Measurements from ENCODE around the gene SMLR1.
A peak's percentile ranks its signal among the peaks of the same experiment; 100 is the strongest.

SMLR1 gene

DNA sequence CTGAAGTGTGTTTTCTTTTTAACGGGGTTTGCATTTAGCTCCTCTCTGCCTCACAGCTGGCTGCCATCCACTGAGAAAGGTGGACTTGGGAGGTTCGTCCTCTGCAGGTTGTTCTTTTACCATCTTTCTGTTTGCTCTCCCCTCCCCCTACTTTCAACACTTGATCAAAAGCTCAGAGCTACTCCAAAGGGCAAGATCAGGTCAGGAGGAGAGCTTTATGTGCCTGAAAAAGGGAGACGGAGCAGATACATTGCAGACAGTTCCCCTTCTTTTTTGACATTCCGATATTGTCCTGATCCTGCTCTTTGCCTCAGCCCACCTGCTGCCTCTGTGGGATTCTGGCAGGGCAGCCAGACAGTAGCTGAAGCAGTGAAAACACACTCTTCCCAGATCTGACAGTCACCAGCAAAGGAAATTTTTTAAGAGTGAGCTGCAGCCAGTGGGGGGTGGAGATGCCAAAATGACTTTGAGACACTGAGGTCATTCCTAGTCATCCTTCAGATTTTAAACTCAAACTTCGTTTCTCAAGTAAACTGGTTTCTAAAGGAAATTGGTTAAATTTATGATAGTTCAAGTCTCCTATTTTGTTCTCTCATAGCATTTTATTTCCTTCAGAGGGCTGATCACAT is 26.5 kb downstream of the SMLR1 start:
- DNase-seq = no peak

DNA sequence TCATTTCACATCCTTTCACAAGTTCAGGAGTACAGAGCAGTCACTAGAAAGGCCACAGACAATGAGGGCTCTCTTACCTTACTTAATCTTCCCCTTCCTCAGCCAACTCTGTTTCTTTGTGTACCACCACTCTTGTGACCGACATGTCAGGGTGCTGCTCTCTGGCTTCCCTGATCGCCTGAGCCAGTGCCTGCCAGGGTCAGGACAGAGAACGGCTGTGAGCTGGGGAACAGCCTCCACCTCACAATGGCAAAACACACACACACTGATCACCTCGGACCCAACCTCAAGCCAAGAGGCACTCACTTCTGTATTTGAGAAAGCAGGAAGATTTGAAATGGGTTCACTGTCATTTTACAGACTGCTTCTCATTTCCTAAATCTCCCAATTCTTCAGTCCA is 30.8 kb downstream of the SMLR1 start:
- DNase-seq = no peak

DNA sequence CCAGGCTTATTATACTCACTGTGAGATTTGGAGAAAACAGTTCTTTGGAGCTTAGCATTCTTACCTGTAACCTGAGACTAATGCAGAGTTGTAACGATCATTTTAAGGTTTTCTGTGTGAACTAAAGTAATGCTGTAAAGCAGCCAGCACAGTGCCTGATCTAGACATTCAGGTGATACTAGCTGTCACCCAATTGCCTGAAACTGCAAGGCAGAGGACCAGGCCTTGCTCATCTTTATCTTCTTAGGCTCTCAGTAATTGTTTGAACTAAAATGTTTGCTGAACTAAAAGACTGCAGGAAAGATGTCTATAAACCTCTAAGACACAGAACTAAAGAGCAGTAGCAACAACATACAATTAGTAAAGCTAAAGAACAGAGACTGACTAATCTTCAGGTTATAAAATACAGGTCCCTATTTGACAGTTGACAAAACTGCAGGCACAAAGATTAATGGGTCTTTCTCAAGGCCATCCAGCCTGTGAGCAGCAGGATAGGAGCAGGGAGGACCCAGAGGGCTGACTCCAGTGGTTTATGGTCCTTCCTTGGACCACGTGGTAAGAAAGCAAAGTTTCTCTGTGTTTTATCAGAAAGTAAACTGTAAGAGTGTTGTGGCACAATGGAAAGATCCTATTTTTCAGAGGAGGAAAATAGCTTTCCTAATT is 31.4 kb downstream of the SMLR1 start:
- DNase-seq = no peak

DNA sequence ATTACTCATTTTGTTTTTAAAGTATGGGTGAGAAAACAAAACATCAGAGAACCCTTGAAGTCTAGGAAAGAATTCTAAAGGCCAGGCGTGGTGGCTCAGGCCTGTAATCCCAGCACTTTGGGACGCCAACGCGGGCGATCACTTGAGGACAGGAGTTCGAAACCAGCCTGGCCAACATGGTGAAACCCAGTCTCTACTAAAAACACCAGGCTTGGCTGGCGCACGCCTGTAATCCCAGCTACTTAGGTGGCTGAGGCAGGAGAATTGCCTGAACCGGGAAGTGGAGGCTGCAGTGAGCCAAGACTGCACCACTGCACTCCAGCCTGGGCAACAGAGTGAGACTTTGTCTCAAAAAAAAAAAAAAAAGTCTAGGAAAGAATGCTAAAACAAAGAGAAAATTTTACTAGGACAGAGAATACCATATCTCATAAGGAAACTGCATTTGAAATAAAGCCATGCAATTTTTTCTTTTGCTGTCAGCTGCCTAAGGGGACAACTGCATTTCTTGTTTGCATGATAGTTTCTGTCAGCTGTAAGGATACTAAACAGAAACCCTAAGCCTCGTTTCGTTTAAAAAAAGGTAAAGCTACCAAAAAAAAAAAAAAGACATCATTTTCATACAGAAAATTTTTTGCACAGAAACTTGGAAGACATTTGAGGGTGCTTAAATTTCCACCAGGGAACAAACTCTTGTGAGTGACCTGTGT is 32.1 kb downstream of the SMLR1 start:
- no peak for DNase-seq

DNA sequence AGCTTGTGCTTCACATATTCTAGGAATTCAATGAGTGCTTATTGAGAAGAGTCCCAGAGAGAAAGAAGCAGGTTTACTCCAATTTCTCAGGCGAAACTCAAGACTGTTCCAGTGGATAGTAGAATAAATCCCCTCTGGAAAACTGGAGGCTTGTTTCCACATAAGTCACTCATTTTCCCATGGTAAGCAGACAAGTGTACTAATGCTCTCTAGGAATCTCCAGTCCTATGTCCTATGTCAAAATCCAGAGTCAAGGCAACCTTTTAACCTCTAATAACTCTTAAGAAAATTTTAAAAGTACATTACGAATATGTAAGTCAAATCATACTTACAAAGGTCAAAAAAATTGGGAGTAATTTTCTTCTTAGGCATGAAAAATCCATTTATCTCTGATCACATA is 35.2 kb downstream of the SMLR1 start:
- DNase-seq = no peak

DNA sequence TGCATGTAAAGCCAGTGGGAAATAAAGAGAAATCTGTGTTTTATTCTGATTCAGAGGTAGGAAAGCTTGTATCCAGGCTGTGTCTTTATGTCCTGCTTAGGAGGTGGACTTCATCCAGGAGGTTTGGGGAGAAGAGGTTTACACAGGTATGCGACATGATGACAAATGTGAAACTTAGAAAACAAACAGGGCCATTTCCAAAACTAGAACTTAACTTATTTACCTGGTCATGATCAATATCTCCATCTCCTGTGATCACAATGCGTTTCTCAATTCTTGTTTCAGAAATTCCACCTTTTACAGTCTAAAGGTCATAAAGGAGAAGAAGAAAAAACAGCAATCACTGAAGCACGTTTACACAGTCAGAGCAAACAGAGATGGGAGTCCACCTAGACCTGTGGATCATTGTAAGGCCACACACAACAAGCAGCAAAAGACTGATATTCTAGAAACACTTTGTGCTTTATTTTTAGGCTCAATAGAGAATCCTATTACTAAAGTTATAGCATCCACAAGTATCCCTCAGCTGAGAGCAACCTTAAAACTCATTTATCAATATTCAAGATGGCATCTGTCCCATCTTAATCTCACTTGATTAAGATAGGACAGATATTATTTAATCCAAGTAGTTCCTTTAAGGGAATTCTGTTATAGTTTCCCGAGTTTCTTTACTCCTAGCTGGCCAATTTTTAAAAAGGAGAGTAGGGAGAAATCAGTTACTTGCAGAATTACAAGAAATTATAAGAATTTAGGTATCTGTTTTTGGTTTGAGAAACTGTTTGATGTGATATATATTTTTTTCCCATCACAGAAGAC is 36.4 kb downstream of the SMLR1 start:
- DNase-seq = no peak

DNA sequence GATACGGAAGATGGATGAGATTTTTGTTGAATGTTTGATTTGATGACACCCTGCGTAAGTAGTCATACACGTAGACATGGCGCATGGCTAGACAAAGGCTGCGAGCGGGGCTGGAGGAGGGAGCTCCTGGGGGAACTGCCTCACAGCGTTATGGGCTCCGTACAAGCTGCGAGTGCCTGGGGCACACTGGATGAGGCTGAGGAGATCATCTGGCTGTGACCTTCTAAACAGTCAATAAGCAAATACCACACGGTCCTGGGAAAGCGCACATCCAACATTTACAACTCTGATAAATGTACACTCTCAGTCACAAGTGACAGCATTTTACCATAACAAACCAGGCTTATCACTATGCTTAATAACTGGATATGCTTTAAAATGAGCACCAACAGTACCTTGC is 37.1 kb downstream of the SMLR1 start:
- DNase-seq = no peak

DNA sequence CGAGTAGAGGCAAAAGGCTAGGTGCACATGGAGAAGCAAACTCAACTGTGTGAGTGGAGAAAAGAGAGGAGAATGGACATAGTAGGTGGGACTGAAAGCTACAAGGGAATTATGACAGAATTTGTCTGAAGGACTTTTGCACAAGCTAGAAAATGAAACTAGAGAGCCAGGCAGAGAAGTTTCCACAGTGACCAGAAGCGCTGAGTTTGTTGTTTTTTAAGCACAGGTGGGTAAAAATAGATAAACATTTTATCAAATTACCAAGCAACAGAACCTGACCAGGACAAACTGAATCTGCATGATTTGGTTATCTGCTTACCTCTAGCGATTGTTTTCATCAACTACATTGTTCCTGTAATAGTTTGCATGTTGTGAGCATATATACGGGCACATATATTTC is 38.6 kb downstream of the SMLR1 start:
- DNase-seq = no peak

DNA sequence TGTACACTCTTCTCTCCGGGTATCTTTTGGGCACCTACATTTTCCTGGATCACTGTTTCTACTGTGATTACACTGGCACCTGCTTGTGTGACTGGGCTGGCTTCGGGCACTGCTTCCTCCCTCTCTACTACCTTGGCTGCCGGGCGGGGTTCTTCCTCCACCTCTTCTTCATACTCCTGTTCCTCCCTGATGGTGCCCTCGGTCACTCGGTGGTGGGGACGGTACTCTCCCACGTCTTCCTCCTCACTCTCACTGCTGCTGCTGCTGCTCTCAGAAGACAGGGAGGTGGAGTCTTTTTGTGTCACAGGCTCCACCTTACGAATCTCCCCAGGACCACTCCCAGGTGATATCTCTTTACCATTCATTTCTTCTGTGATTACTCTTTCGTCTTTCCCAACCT is 42.5 kb downstream of the SMLR1 start:
- no peak for DNase-seq

DNA sequence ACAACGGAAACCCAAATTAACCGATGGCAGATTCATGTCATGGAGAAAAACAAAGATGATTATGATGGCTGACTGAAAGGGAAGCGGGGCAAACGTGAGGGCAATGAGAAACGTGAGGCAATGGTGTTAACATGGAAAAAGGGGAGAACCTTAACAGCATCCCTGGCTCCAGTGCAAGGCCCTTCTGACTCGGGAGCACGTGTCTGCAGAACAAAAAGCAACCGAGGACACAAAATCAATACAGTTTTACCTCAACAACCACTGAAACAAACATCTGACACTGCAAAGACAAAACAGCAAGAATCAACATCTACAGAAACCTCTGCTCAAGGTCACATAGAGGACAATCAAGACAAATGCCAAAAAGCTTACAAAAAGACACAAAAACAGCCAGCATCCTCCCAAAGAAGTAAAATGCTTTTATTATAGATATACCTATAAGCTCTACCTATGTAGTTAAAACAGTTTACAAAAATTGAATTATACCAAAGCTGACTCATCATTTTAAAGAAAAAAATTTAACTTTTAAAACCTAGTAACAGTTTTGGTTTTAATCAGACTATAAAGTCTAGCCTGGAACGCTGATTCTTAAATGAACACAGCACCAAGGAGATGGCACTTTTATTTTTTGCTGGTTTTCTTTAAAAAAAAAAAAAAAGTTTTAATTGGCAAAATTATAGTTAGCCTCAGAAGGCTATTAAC is 43.1 kb downstream of the SMLR1 start:
- DNase-seq = no peak

DNA sequence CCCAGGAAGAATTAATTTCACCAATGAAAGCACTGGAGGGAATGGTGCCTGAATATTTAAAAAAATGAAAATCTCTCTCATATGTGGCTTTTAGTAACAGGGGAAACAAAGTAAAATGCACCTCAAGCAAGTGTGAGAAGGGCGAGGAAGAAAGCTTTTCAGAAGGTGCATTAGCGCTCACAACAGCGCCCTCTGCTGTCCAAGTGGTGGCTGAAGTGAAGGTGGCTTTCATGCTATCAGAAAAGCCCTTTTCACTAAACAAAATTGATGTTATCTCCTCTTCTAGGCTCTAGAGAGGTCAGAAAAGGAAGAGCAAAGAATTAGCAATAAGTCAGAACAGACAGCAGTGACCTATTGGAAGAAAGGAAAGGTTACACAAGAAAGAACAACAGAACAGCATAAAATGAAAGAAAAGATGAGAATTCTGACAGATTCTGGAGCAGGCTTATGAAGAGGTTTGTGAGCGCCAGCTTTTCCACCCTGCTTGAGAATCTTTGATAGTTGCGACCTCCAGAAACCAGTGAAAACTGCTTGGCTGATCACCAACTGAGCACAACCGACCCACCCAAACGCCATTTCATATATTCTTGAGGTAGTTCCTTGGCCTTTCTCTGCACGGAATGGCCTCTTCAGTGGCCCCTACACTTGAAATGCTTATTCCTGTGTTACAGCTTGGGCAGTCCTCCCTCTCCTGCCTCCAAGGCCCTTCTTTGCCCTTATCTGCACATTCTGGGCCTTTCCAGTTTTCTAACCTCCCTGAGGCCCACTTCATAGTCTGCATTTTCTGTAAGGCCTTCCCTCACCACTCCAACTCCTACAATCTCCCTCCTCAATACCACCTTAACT is 45.3 kb downstream of the SMLR1 start:
- DNase-seq = peak; percentile 26

DNA sequence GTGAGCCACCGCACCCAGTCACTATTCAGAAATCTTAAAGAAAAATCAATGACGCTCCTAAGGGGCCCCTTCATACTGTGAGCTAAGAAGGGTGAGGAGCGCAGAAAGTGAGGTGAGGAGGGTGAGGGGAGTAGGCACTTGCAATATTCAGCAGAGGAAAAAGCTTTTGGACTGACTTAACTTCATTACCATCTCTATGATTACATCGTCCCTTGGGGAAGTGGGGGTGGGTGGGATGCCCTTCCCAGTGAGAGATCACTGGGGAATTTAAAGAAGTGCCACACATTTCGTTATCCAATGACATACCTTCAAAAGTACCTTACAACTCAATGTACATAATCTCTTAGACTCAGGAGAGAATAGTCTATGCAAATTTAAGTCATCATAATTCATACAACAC is 46.5 kb downstream of the SMLR1 start:
- no peak for DNase-seq

DNA sequence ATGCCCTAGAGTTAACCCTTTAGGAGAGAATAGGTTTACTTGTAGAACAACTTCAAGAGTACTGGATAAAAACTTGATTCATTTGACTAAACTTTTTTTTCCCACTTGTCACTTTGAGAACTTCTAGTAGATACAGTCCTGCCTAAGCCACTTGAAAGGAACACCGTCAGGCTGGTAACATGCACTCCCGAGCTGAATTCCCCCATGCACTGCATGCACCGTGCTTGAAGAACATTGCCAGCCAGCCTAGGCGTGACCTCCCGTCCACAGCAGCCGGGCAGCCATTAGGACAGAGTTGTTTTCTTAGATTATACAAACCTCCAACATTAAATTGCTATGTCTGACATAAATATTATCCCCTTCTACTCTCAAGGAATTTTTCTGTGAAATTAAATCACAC is 52.6 kb downstream of the SMLR1 start:
- no peak for DNase-seq

DNA sequence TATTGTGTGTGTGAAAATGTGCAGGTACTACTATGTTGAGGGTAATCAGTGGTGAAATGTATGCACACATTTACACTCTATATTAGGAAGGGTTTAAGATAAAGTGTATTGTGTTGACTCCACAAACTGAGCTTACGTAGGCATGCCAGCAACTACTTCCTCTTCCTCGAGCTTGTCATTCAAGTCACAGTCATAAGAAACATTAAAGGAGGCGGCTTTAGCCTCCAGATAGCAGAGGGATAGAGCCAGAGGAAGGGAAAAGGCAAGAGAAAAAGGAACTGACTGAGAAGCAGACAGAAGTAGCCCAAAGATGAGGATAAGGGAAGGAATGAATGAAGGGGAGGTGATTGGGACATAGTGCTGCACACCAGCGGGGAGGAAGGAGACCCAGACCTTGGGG is 55.2 kb downstream of the SMLR1 start:
- no peak for DNase-seq

DNA sequence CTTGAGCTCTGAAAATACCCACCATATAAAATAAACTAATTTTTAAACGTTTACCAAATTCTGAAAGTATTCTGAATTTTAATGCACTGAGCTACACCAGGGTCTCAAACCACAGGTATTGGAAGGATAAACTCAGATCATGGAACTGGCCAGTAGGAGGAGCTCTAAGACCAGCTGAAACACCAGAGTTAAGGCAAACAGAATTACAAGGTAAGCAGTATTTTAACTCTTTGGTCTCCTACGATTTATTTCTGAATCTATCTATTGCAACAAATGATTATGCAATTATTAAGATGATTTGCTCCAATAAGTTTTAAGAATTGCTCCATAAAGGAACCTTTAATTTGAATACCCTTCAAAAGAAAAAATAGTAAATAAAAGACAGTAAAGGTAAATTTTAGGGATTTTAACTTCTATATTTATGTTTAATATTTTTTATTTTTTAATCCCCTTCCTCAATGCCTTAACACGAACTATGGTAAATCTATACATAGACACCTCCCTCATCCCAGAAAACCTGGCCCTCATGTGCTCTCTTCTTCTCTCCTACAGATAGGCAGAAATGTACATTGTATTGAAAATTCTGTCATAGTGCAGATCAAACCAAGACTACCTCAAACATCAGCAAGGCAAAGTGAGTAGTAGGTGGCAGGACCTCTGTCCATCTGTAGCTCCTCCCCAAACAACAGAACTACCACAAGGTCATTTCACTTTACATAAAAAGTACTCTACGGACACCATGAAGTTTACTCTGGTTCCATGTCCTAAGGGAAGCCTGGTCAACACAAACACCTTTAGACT is 58.4 kb downstream of the SMLR1 start:
- peak; percentile 41 for DNase-seq

Measured in NCI-H1417 treated with DMSO at 0.1 percent for 48 hours (cell line).